ENCODE results near the gene OCLN. TPM values are rescaled to one million over a fixed set of nuclear protein-coding genes. Genes with fewer than 3 reads are reported as not detected.
"Not testable (repeated sequence)": the region's sequence is repeated elsewhere in the genome, so short reads cannot be mapped to it uniquely, and the experiment has no call there.

The OCLN gene
- total RNA-seq, 1 experiment from 2014 or later = 1.3 TPM

GRCh38 chr5:69478296-69478695, 14.3 kb upstream of the OCLN start:
- in situ Hi-C loops (cut with HindIII; ENCODE audit: low pct_unique_long_range_greater_than_20kb, low sequenced_read_pairs); DNase-seq (ENCODE audit: low read depth): not testable (repeated sequence)

DNA sequence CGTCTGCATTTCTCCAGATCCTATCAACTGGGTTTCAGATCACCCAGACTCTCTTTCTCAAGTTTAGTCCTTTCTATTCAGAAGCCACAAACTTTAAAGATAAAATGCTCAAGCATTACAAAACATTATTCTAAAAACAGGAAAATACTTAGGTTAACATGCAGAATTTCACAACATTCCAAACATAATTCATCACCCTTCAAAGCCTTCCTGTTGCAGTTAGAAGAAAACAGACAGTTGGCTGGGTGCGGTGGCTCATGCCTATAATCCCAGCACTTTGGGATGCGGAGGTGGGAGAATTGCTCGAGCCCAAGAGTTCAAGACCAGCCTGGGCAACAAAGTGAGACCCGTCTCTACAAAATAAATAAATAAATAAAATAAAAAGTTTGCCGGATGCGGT, 7.7 kb upstream of the OCLN start:
- DNase-seq (ENCODE audit: low read depth) = no peak
- in situ Hi-C loops (cut with HindIII; ENCODE audit: low pct_unique_long_range_greater_than_20kb, low sequenced_read_pairs) = no loop called here

DNA sequence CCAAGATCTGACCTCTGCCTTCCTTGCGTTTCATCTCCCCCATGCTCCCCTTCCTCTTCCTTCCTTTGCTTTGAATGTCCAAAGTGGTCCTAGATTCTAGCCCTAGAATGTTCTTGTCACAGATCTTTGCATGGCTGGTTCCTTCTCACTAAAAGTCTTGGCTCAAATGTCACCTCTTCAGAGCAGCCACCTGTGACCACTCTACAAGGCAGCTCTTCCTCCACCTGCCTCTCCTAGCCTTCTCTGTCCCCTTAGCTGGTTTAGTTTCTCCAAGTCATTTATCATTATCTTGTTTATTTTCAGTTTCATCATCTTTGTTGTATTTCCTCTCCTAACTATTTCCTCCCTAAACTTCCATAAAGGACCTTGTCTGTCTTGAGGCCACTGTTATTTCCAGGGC, 7.1 kb upstream of the OCLN start:
- DNase-seq (ENCODE audit: low read depth) = no peak
- in situ Hi-C loops (cut with HindIII; ENCODE audit: low pct_unique_long_range_greater_than_20kb, low sequenced_read_pairs) = no loop called here

DNA sequence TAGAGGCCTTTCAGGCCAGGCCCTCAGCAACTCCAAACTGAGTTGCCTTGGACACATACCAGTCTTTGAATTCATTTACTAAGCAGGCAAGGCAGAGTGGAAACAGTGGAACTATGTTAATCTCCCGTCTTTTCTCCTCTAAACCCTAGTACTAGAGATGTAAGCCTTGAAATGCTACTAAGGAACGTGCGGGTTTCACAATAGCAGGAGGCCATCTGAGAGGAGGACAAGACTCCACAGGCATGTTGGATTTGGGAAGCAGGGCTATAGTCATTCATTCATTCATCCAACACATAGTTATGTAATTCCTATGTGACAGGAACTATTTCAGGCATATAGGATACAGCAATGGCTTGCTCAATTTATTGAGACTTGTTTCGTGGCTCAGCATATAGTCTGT, 3.3 kb upstream of the OCLN start:
- in situ Hi-C loops (cut with HindIII; ENCODE audit: low pct_unique_long_range_greater_than_20kb, low sequenced_read_pairs) = no loop called here
- DNase-seq (ENCODE audit: low read depth) = no peak

DNA sequence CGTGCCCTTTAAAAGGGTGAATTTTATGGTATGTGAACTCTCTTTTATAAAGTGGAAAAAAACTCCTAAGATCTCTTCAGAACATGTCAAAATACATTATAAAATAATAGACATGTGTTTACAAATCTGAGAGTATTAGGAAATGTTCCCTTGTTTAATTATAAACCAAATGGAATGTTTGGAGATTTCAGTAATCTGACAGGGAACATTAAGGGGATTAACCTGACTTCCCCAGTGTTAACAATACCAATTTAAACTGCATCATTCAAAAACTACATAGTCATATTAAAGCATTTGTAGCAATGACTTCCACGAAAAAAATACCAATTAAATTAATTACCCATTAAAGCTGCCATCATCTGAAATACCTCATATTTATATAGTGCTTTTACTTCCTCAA, 1.6 kb upstream of the OCLN start:
- no peak for DNase-seq (ENCODE audit: low read depth)
- in situ Hi-C loops (cut with HindIII; ENCODE audit: low pct_unique_long_range_greater_than_20kb, low sequenced_read_pairs) = no loop called here

DNA sequence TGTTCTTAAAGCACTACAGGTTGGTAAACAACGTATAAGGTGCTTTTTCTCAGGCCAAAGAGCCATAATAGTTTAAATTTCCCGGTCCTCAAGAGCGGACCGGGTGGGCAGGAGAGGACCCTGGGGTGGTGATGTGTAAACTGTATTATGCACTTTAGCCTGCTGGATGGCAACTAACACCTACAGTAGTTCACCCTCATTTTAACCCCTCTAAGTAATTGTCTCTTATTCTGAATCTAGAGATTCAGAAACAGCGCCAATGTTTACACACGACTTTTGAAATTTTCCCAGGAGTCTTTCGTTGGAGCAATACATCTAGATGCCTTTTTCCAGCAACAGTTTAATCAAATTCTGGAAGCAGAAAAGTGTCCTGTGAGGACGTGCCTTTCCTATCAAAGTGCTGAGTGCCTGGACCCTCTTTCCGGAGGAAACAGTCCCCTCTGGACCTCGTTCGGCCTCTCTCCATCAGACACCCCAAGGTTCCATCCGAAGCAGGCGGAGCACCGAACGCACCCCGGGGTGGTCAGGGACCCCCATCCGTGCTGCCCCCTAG, 676 bp upstream of the OCLN start:
- no peak for DNase-seq (ENCODE audit: low read depth)
- in situ Hi-C loops (cut with HindIII; ENCODE audit: low pct_unique_long_range_greater_than_20kb, low sequenced_read_pairs) = no loop called here

DNA sequence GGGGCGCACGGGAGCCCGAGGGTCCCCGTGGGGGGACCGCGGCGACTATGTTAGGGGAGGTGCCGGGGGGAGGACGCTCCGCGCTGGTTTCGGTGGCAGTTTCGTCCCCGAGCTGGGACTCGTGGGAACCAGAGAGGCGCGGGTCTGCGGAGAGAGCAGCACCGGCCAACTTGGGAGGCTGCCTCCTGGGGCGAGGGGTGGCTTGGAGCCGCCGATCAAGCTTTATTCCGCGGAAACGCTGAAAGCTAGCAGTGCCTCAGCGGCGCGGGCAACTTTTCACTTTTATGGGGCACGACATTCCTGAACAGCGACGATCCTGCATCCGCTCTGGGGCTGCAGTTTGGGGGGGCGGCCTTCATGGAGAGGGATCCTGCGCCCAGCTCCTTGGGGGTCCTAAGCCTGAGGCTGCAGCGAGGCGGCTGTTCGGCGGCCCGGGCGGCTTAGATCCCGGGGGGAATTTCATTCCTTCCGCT, 369 bp downstream of the OCLN start:
- DNase-seq (ENCODE audit: low read depth) = peak; percentile 9
- in situ Hi-C loops (cut with HindIII; ENCODE audit: low pct_unique_long_range_greater_than_20kb, low sequenced_read_pairs) = no loop called here

DNA sequence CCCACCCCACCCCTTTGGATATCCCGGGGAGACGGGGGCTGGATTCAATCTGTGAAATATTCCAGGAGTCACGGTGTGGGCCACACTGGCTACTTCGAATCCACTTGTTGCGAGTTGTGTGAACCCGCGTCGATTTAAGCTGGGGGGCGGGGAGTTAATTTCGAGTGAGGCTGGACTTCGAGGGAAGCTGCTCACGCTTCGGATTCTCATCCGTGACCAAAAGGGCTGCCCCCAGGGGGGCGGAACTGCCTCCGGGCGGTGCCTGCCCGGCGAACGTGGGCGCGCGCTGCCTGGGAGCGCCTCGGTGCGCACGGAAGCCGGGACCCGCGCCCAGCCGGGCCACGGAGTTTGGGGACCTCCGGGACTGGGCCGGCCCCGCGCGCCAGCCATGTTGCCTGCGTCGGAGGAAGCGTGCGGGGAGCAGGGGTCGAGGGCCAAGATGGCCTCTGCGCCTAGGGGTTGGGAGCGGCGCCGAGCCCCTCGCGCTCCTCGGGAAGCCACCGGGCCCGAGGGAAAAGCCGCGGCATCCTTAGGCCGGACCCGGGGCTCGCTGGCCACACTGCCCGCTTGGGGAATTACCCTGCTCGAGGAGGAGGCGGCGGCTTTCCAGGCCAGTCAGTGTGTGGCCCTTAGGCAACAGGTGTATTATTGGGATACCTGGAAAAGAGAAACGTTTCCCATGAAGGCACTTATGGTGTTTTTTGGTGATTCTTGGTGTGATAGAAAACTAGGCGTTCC, 975 bp downstream of the OCLN start:
- DNase-seq (ENCODE audit: low read depth) = no peak
- in situ Hi-C loops (cut with HindIII; ENCODE audit: low pct_unique_long_range_greater_than_20kb, low sequenced_read_pairs) = no loop called here

DNA sequence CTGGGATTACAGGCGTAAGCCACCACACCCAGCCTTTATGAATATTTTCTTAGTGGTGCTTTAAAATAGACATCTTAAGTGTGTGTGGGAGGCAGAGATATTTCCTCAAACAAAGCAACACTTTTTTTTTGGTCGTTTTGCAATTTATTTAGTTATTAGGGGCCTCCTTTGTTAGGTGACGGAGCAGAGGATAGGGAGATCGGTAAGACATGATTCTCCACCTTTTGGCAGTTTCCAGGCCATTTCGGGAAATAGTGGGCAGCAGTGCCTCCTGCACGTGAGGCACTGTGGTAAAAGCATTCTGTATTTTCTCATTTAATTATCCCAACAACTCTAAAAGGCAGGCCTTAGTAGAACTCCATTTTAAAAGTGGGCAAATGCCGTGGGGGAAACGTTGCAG, 1.9 kb downstream of the OCLN start:
- in situ Hi-C loops (cut with HindIII; ENCODE audit: low pct_unique_long_range_greater_than_20kb, low sequenced_read_pairs) = no loop called here

GRCh38 chr5:69497006-69497520, 4.5 kb downstream of the OCLN start:
- in situ Hi-C loops (cut with HindIII; ENCODE audit: low pct_unique_long_range_greater_than_20kb, low sequenced_read_pairs) = no loop called here
- DNase-seq (ENCODE audit: low read depth) = no peak

More for the DNA sequence above, 1.9 kb downstream of the OCLN start:
- no peak for DNase-seq (ENCODE audit: low read depth)

DNA sequence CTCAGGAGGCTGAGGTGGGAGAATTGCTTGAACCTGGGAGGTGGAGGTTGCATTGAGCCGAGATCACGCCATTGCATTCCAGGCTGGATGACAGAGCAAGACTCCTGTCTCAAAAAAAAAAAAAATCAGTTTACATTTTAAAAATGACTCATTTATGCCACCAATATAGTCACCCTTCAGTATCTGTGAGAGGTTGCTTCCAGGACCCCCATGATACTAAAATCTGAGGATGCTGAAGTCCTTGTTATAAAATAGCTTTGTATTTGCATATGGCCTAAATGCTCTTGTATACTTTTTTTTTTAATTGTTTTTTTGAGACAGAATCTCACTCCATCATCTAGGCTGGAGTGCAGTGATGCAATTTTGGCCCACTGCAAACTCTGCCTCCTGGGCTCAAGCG, 5.8 kb downstream of the OCLN start:
- in situ Hi-C loops (cut with HindIII; ENCODE audit: low pct_unique_long_range_greater_than_20kb, low sequenced_read_pairs) = no loop called here
- DNase-seq (ENCODE audit: low read depth) = no peak

- no peak for DNase-seq (ENCODE audit: low read depth)
- in situ Hi-C loops (cut with HindIII; ENCODE audit: low pct_unique_long_range_greater_than_20kb, low sequenced_read_pairs) = no loop called here
Measured at GRCh38 chr5:69502367-69502766, 9.8 kb downstream of the OCLN start.

DNA sequence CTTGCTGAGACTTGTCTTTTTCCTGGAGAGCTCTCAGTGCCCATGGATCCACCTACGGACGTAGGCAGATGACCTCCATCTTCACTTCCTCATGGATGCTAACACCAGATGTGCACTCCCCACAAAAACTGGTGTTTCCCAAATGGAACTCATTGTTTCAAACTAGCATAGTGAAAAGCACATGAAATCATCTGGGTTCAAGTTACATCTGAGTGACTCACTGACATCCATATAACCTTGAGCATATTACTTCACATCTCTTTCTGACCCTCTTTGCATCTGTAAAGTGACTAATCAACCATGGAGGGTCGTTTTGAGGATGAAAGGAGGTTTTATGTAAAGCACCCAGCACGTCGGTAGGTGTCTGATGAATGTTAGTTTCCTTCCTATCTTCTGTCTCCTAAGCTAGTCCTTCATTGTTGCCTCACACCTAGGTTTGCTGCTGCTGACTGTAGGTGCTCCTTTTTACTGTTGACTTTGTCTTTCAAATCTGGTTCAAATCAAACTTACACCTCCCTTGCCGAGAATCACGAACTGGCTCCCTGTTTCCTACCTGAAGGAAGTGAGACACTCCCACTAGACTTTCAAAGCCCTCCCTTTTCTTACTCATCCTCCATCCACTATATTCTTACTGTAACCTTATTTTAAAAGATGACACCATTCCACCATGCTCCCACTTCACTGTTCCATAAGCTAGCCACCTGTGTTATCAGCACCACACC, 10.3 kb downstream of the OCLN start:
- in situ Hi-C loops (cut with HindIII; ENCODE audit: low pct_unique_long_range_greater_than_20kb, low sequenced_read_pairs) = no loop called here
- DNase-seq (ENCODE audit: low read depth) = no peak

- DNase-seq (ENCODE audit: low read depth) = no peak
- in situ Hi-C loops (cut with HindIII; ENCODE audit: low pct_unique_long_range_greater_than_20kb, low sequenced_read_pairs) = no loop called here
Measured at GRCh38 chr5:69504036-69504435, 11.4 kb downstream of the OCLN start.

DNA sequence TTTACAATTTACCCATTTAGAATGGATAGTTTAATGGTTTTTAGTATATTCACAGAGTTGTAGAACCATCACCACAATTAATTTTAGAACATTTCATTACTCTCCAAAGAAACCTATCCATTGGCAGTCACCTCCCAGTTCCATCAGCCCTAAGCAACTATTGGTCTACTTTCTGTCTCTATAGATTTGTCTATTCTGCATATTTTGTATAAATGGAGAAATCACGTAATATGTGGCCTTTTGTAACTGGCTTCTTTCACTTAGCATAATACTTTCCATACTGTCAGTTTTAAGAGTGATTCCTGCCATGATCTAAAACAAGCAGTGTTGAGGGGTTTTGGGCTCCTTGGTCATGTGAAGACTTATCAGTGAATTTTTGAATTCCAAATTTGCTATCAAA, 12.7 kb downstream of the OCLN start:
- in situ Hi-C loops (cut with HindIII; ENCODE audit: low pct_unique_long_range_greater_than_20kb, low sequenced_read_pairs) = no loop called here
- DNase-seq (ENCODE audit: low read depth) = no peak

DNA sequence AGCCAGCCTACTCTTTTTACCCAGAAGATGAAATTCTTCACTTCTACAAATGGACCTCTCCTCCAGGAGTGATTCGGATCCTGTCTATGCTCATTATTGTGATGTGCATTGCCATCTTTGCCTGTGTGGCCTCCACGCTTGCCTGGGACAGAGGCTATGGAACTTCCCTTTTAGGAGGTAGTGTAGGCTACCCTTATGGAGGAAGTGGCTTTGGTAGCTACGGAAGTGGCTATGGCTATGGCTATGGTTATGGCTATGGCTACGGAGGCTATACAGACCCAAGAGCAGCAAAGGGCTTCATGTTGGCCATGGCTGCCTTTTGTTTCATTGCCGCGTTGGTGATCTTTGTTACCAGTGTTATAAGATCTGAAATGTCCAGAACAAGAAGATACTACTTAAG, 16.6 kb downstream of the OCLN start:
- no peak for DNase-seq (ENCODE audit: low read depth)
- in situ Hi-C loops (cut with HindIII; ENCODE audit: low pct_unique_long_range_greater_than_20kb, low sequenced_read_pairs) = no loop called here

GRCh38 chr5:69510694-69511093, 18.1 kb downstream of the OCLN start:
- DNase-seq (ENCODE audit: low read depth) = no peak
- in situ Hi-C loops (cut with HindIII; ENCODE audit: low pct_unique_long_range_greater_than_20kb, low sequenced_read_pairs) = no loop called here

GRCh38 chr5:69512740-69513260, 20.2 kb downstream of the OCLN start:
- in situ Hi-C loops (cut with HindIII; ENCODE audit: low pct_unique_long_range_greater_than_20kb, low sequenced_read_pairs) = no loop called here
- peak; percentile 37 for DNase-seq (ENCODE audit: low read depth)

GRCh38 chr5:69515570-69515969, 23.0 kb downstream of the OCLN start:
- in situ Hi-C loops (cut with HindIII; ENCODE audit: low pct_unique_long_range_greater_than_20kb, low sequenced_read_pairs); DNase-seq (ENCODE audit: low read depth): not testable (repeated sequence)

Measured in Caki2 (cell line).